Measurements from ENCODE around the gene LMBR1.
"Not testable (repeated sequence)": the region's sequence is repeated elsewhere in the genome, so short reads cannot be mapped to it uniquely, and the experiment has no call there.

LMBR1 gene

GRCh38 chr7:156759143-156759542 is 133.8 kb downstream of the LMBR1 start:
- no peak for DNase-seq (ENCODE audit: low read depth)

GRCh38 chr7:156754201-156754600 is 138.8 kb downstream of the LMBR1 start:
- DNase-seq (ENCODE audit: low read depth) = no peak

- DNase-seq (ENCODE audit: low read depth) = no peak
These were observed 139.4 kb downstream of the LMBR1 start for GRCh38 chr7:156753630-156754029.

DNA sequence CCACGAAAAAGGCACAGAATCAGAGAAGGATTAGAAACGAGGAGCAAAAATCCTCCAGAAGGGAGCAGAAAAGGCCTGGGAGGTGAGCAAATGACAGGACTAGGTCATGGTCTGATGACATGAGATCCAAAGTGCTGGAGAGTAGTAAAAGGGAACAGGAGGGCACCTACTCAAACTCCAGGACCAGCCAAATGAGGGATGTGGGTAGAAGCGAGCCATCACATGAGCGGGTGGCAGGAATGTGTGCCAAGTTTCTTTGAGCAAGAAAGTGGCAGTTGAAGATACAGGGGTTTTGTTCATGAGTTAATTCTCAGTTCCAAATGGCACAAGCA is 139.8 kb downstream of the LMBR1 start:
- no peak for DNase-seq (ENCODE audit: low read depth)

- DNase-seq (ENCODE audit: low read depth) = no peak
These were observed 140.4 kb downstream of the LMBR1 start for GRCh38 chr7:156752367-156753228.

- DNase-seq (ENCODE audit: low read depth) = no peak
These were observed 141.7 kb downstream of the LMBR1 start for GRCh38 chr7:156751319-156751718.

DNA sequence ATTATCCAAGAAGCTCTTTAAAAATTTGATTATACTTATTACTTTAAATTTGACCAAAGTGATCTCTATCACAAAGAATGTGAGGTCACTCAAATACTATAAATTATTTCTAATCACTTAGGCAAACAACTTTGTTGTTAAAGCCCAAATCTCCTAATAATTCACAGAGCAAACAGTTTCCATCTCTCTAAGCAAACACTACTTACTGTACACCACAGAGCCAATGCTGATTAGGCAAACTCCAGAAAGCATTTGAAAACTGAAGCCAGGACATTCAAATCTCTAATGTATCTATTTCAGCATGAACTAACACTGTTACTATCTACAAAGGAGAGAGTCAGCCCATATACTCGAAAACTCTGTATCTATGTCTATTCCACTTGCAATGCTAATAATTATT is 145.3 kb downstream of the LMBR1 start:
- DNase-seq (ENCODE audit: low read depth) = no peak

DNA sequence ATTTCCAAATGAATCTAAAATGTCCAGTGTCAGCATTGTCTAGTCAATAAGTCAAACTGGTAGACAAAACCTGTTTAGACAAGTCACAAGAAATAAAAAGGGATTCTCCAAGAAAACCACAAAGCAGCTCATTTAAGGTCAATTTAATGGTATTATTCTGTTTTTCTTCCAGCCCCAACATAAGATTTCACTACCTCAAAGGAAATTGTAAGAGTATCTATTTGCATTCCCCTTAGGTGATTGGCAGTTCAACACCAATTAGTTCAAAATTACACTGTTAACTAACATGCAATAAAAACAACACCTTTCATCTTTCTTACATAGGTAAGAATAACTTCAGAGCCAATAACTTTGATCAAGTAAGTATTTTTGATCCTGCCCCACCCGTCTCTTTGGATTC is 146.1 kb downstream of the LMBR1 start:
- no peak for DNase-seq (ENCODE audit: low read depth)

GRCh38 chr7:156739596-156739995 is 153.4 kb downstream of the LMBR1 start:
- DNase-seq (ENCODE audit: low read depth) = no peak

- DNase-seq (ENCODE audit: low read depth) = no peak
These were observed 157.1 kb downstream of the LMBR1 start for GRCh38 chr7:156735851-156736250.

- DNase-seq (ENCODE audit: low read depth) = no peak
These were observed 159.3 kb downstream of the LMBR1 start for GRCh38 chr7:156733638-156734037.

GRCh38 chr7:156732091-156732625 is 160.8 kb downstream of the LMBR1 start:
- DNase-seq (ENCODE audit: low read depth) = no peak

DNA sequence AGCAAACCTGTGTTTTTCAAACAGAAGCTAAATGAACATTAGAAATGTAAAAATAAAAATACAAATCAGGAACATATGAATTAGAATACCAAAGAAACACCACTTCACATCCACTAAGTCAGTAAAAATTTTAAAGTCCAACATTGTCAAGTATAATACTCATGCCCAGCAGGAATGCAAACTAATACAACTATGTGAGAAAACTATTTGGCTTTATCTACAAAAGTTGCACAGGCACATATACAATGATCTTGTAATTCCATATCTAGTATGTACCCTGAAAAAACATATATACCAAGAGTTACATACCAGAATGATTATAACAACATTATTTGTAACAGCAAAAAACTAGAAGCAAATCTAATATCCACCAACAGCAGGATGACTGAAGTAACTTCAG is 161.3 kb downstream of the LMBR1 start:
- DNase-seq (ENCODE audit: low read depth) = no peak

DNA sequence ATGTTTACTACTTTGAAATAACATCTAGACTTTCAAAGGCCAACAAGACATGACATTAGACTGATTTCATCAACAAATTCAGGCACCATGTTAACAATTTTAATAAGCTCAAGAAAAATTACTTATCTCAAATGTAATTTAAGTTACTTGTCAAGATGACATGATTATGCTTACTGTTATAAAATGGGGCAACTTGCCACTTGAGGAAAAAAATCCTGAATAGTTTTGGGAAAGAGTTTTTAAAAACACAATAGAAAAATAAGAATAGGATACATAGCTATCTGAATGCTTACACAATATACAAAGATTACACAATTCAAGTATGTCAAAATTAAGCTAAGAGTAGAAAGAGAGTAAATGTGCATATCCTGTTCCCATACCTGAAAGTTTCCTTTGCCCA is 167.0 kb downstream of the LMBR1 start:
- no peak for DNase-seq (ENCODE audit: low read depth)

DNA sequence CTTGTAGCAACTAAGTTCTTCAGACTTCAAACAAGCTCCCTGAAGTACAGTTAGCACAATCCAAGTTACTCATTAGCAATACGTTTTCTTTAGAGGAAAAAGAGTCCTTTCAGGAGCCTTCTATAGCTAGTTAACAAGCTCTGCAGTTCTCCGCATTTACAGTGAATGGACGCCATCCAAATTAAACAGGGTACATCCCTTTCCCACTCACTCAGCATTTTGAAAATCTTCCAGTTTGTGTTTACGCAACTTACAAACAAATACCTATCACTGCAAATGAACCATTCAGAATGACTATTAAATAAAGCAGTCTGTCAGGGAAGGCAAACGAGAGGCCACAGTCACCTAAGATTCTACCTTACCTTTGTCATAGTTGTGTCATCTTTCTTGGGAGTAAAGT is 167.9 kb downstream of the LMBR1 start:
- no peak for DNase-seq (ENCODE audit: low read depth)

GRCh38 chr7:156722043-156722826 is 170.7 kb downstream of the LMBR1 start:
- no peak for DNase-seq (ENCODE audit: low read depth)

DNA sequence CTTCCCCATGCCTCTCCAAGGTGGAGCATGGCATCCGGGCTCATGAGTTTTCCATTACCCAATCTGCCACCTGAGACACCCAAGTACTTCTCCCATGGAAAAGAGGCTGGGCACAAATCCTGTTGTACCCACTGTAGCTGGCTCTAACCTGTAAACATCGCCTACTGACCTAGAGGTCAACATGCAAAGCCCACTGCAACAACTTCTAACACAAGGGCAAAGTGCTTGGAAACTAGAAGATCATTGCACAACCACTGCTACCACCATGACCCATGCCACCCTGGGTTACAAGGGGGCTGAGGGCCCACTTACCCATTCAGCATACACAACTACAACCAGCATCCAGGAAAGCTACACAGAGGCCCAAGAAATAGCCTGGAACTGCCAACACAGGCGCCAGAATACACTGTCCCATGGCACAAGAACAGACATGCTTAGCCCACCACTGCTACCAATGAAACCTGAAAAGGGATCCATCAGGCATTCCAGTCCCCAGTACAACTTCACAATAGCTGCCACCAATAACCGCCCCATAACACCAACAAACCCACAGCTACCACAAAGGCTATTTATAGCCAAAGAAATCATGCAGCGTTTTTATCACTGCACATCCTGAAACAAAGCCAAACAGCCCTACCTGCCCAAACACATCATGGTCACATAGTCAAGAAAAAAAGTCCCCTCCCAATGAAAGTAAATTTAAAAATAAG is 189.1 kb downstream of the LMBR1 start:
- DNase-seq (ENCODE audit: low read depth) = no peak

DNA sequence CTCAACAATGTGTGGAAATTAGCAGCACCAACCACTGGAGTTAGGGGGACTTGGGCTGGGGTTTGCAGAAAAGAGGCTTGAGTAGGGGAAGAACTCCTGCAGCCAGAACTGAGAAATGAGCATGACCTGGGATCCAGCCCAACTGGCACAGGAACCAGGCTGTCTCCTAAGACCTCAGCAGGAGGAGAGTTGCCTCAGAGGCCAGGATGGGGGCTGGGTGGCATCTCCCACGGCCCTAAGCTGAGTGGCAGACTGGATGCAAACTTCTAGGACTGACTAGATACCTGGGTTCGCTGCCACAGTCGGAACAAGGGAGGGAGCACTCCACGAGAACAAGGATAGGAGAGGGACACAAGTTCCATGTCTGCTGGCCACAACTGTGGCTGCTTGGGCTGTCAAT is 189.8 kb downstream of the LMBR1 start:
- DNase-seq (ENCODE audit: low read depth) = no peak

- no peak for DNase-seq (ENCODE audit: low read depth)
These were observed 190.6 kb downstream of the LMBR1 start for GRCh38 chr7:156702399-156702798.

GRCh38 chr7:156701787-156702186 is 191.2 kb downstream of the LMBR1 start:
- DNase-seq (ENCODE audit: low read depth) = not testable (repeated sequence)

DNA sequence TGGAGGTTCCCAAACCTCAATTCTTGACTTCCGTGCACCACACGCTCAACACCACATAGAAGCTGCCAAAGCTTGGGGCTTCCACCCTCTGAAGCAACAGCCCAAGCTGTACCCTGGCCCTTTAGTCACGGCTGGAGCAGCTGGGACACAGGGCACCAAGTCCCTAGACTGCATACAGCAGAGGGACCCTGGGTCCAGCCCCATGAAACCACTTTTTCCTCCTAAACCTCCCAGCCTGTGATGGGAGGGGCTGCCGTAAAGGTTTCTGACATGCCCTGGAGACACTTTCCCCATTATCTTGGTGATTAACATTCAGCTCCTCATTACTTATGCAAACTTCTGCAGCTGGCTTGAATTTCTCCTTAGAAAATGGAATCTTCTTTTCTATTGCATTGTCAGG is 194.5 kb downstream of the LMBR1 start:
- not testable (repeated sequence) for DNase-seq (ENCODE audit: low read depth)

DNA sequence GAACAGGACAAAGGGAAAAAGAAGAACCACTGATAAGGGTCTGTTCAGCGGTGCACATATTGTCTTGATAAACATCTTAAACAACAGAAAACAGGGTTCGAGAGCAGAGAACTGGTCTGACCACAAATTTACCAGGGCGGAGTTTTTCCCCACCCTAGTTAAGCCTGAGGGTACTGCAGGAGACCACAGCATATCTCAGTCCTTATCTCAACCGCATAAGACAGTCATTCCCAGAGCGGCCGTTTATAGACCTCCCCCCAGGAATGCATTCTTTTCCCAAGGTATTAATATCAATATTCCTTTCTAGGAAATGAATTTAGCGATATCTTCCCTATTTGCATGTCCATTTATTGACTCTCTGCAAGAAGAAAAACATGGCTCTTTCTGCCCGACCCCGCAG is 195.7 kb downstream of the LMBR1 start:
- not testable (repeated sequence) for DNase-seq (ENCODE audit: low read depth)

Measured in T follicular helper cell (primary cell).